Measurements from ENCODE around the gene CRYZ.
A peak's percentile ranks its signal among the peaks of the same experiment; 100 is the strongest.

GRCh38 chr1:74729741-74730478 lies 2.9 kb downstream of the CRYZ start:
- no peak for TF ChIP-seq CTCF (conservative IDR thresholded peaks at IDR 0.05; ENCODE audit: low read depth, low read length)
- TF ChIP-seq BHLHE40 (IDR thresholded peaks at IDR 0.05; ENCODE audit: low read depth, low read length): peak; percentile 55; the same call in 1 of the 2 replicates
- TF ChIP-seq RAD21 (IDR thresholded peaks at IDR 0.05; ENCODE audit: low read length): no peak
- TF ChIP-seq POLR2A (IDR thresholded peaks at IDR 0.05; ENCODE audit: low read depth, low read length): no peak
- no peak for TF ChIP-seq SMC3 (IDR thresholded peaks at IDR 0.05; ENCODE audit: low read depth, low read length)
- TF ChIP-seq USF2 (IDR thresholded peaks at IDR 0.05; ENCODE audit: low read depth, low read length): no peak
- TF ChIP-seq RFX5 (IDR thresholded peaks at IDR 0.05; ENCODE audit: low read depth, low read length): no peak
- TF ChIP-seq MAZ (IDR thresholded peaks at IDR 0.05; ENCODE audit: borderline replicate concordance, low read depth, low read length): no peak
- TF ChIP-seq MAFK (IDR thresholded peaks at IDR 0.05; ENCODE audit: low read depth, low read length): no peak
- TF ChIP-seq ELK1 (IDR thresholded peaks at IDR 0.05; ENCODE audit: borderline replicate concordance, low read depth, low read length): no peak
- TF ChIP-seq CHD1 (IDR thresholded peaks at IDR 0.05; ENCODE audit: low read depth, low read length): no peak

Data from IMR-90 (cell line).